HEK293 (cell line): ENCODE measurements around the gene NMD3.

ENCODE experiments used
- CTCF ChIA-PET: fragments of 350-600 bp; formaldehyde crosslinking; extraction: SDS; loops from one replicate; lab custom pipeline; 2021; ENCODE audit warnings: antibody characterized with exemption; lab: Yijun Ruan, JAX
- POLR2A ChIA-PET: fragments of 300-600 bp; formaldehyde crosslinking; extraction: SDS; loops from one replicate; lab custom pipeline; 2020; ENCODE audit warnings: antibody characterized with exemption, inconsistent platforms; lab: Yijun Ruan, JAX
- H3K27ac ChIP-seq: fragments of 200-500 bp; sonication (Bioruptor generic); 2 replicates; pipeline ENCODE4 v1.5.1; 2014; ENCODE audit warnings: low read depth, low read length, control low read depth, inconsistent platforms; ENCODE audit errors: extremely low read depth
- H3K36me3 ChIP-seq, 2 experiments: fragments of 200-500 bp in 1 of 2; sonication (Bioruptor generic) in 1 of 2; 1 replicate in 1 of 2; 2 replicates in 1 of 2; pipeline ENCODE4 v1.5.1; 2014 to 2017; ENCODE audit warnings: inconsistent platforms in 2 of 2, low read length in 2 of 2; ENCODE audit not compliant: control insufficient read depth in 2 of 2, insufficient read depth in 1 of 2
- H3K4me1 ChIP-seq: fragments of 200-500 bp; sonication (Bioruptor generic); 2 replicates; pipeline ENCODE4 v1.5.1; 2014; ENCODE audit warnings: mild to moderate bottlenecking, low read length, inconsistent platforms; ENCODE audit not compliant: control insufficient read depth, insufficient read depth
- H3K4me3 ChIP-seq: 2 replicates; pipeline ENCODE4 v1.5.1; 2011; ENCODE audit warnings: low read depth, mild to moderate bottlenecking, control low read depth, low read length, moderate library complexity
- H3K9me3 ChIP-seq: fragments of 200-500 bp; sonication (Bioruptor generic); 2 replicates; pipeline ENCODE4 v1.5.1; 2014; ENCODE audit warnings: low read depth, low read length, inconsistent platforms; ENCODE audit not compliant: control insufficient read depth, insufficient read depth
- MEIS1 ChIP-seq: sonication (generic); formaldehyde crosslinking; IDR thresholded peaks from 2 replicates; pipeline ENCODE4 v1.8.1; 2022; ENCODE audit warnings: missing genetic modification reagents, mild to moderate bottlenecking, borderline replicate concordance
- SCRT2 ChIP-seq: fragments of 450-650 bp; formaldehyde crosslinking; IDR thresholded peaks from 2 replicates; pipeline ENCODE4 v1.5.1; 2016; ENCODE audit warnings: missing biosample characterization, missing genetic modification characterization
- YY1 ChIP-seq: fragments of 450-650 bp; formaldehyde crosslinking; IDR thresholded peaks from 2 replicates; pipeline ENCODE4 v1.5.1; 2018; ENCODE audit warnings: missing biosample characterization, missing genetic modification characterization
- ZBTB10 ChIP-seq: fragments of 450-650 bp; formaldehyde crosslinking; IDR thresholded peaks from 2 replicates; pipeline ENCODE4 v1.5.1; 2016; ENCODE audit warnings: missing biosample characterization, missing genetic modification characterization
- ZBTB26 ChIP-seq: fragments of 450-650 bp; formaldehyde crosslinking; optimal IDR thresholded peaks from 2 replicates; pipeline ENCODE3; 2016; ENCODE audit warnings: missing biosample characterization, mild to moderate bottlenecking, missing genetic modification characterization
- ZFP3 ChIP-seq: fragments of 450-650 bp; formaldehyde crosslinking; IDR thresholded peaks from 2 replicates; pipeline ENCODE4 v1.5.1; 2016; ENCODE audit warnings: low read depth, missing biosample characterization, missing genetic modification characterization
- ZNF114 ChIP-seq: fragments of 450-650 bp; formaldehyde crosslinking; IDR thresholded peaks from 2 replicates; pipeline ENCODE4 v1.5.0; 2017; ENCODE audit warnings: missing biosample characterization, missing genetic modification characterization
- ZNF132 ChIP-seq: fragments of 450-650 bp; formaldehyde crosslinking; IDR thresholded peaks from 2 replicates; pipeline ENCODE4 v1.5.1; 2017; ENCODE audit warnings: missing biosample characterization, missing genetic modification characterization, borderline replicate concordance
- ZNF140 ChIP-seq: fragments of 450-650 bp; formaldehyde crosslinking; IDR thresholded peaks from 2 replicates; pipeline ENCODE4 v1.5.1; 2016; ENCODE audit warnings: missing biosample characterization, missing genetic modification characterization
- ZNF174 ChIP-seq: fragments of 450-650 bp; formaldehyde crosslinking; IDR thresholded peaks from 2 replicates; pipeline ENCODE4 v1.5.0; 2017; ENCODE audit warnings: missing biosample characterization, mild to moderate bottlenecking, missing genetic modification characterization
- ZNF184 ChIP-seq: fragments of 450-650 bp; IDR thresholded peaks from 2 replicates; pipeline ENCODE4 v1.5.1; 2018; ENCODE audit warnings: missing biosample characterization, mild to moderate bottlenecking, missing genetic modification characterization
- ZNF223 ChIP-seq: fragments of 450-650 bp; formaldehyde crosslinking; IDR thresholded peaks from 2 replicates; pipeline ENCODE4 v1.5.1; 2016; ENCODE audit warnings: missing biosample characterization, missing genetic modification characterization
- ZNF302 ChIP-seq: fragments of 450-650 bp; formaldehyde crosslinking; IDR thresholded peaks from 2 replicates; pipeline ENCODE4 v1.5.1; 2016; ENCODE audit warnings: missing biosample characterization, missing genetic modification characterization, low read depth
- ZNF311 ChIP-seq: fragments of 450-650 bp; formaldehyde crosslinking; IDR thresholded peaks from 2 replicates; pipeline ENCODE4 v1.5.1; 2017; ENCODE audit warnings: missing biosample characterization, missing genetic modification characterization, borderline replicate concordance
- ZNF341 ChIP-seq: fragments of 450-650 bp; formaldehyde crosslinking; IDR thresholded peaks from 2 replicates; pipeline ENCODE4; 2016; ENCODE audit warnings: low read depth, missing biosample characterization, missing genetic modification characterization
- ZNF416 ChIP-seq: fragments of 450-650 bp; formaldehyde crosslinking; IDR thresholded peaks from 2 replicates; pipeline ENCODE4 v1.5.1; 2016; ENCODE audit warnings: missing biosample characterization, missing genetic modification characterization
- ZNF426 ChIP-seq: fragments of 450-650 bp; formaldehyde crosslinking; IDR thresholded peaks from 2 replicates; pipeline ENCODE4 v1.5.1; 2017; ENCODE audit warnings: missing biosample characterization, missing genetic modification characterization, mild to moderate bottlenecking, inconsistent platforms, moderate library complexity
- ZNF580 ChIP-seq: fragments of 450-650 bp; formaldehyde crosslinking; IDR thresholded peaks from 2 replicates; pipeline ENCODE4 v1.5.1; 2016; ENCODE audit warnings: missing biosample characterization, missing genetic modification characterization
- ZNF623 ChIP-seq: fragments of 450-650 bp; formaldehyde crosslinking; IDR thresholded peaks from 2 replicates; pipeline ENCODE4 v1.5.1; 2016; ENCODE audit warnings: missing biosample characterization, missing genetic modification characterization
- ZNF639 ChIP-seq: fragments of 450-650 bp; formaldehyde crosslinking; IDR thresholded peaks from 2 replicates; pipeline ENCODE4 v1.5.1; 2016; ENCODE audit warnings: missing biosample characterization, missing genetic modification characterization
- ZNF843 ChIP-seq: fragments of 450-650 bp; formaldehyde crosslinking; IDR thresholded peaks from 2 replicates; pipeline ENCODE4 v1.5.1; 2016; ENCODE audit warnings: missing biosample characterization, missing genetic modification characterization
- ZSCAN18 ChIP-seq: fragments of 450-650 bp; formaldehyde crosslinking; IDR thresholded peaks from 2 replicates; pipeline ENCODE4 v1.5.1; 2016; ENCODE audit warnings: missing biosample characterization, missing genetic modification characterization
- ZSCAN23 ChIP-seq: fragments of 450-650 bp; formaldehyde crosslinking; IDR thresholded peaks from 2 replicates; pipeline ENCODE4 v1.5.1; 2016; ENCODE audit warnings: missing biosample characterization, missing genetic modification characterization
- ZXDB ChIP-seq: fragments of 450-650 bp; formaldehyde crosslinking; IDR thresholded peaks from 2 replicates; pipeline ENCODE4 v1.5.1; 2016; ENCODE audit warnings: missing biosample characterization, missing genetic modification characterization

The NMD3 gene

GRCh38 chr3:161187046-161187445, 34.1 kb upstream of the NMD3 start:
- no peak overlapping the region for H3K4me3 ChIP-seq
- H3K9me3 ChIP-seq: no peaks in the 10 kb centered on the region
- no peaks in the 10 kb centered on the region for H3K36me3 ChIP-seq
- ChIA-PET POLR2A (no interaction called here), CTCF (no interaction called here)
- TF ChIP-seq MEIS1 (CRISPR knock-in tag) (no peak), ZFP3 (tag by site-specific recombination) (no peak), ZNF132 (tag by site-specific recombination) (no peak), ZNF623 (no peak), ZNF426 (tag by site-specific recombination) (no peak), ZNF341 (tag by site-specific recombination) (no peak), SCRT2 (no peak), ZNF140 (tag by site-specific recombination) (no peak), ZBTB10 (tag by site-specific recombination) (no peak), ZNF184 (no peak), ZNF302 (no peak), ZNF174 (tag by site-specific recombination) (no peak), ZNF843 (tag by site-specific recombination) (no peak), ZNF639 (tag by site-specific recombination) (no peak), ZSCAN23 (tag by site-specific recombination) (no peak), ZNF311 (no peak)
- H3K4me1 ChIP-seq: no peaks in the 10 kb centered on the region
- H3K27ac ChIP-seq: no peak overlapping the region

- Histone ChIP-seq H3K4me1 (no peaks in the 10 kb centered on the region), H3K4me3 (no peak overlapping the region), H3K36me3 (no peaks in the 10 kb centered on the region), H3K9me3 (no peaks in the 10 kb centered on the region), H3K27ac (no peak overlapping the region)
- ChIA-PET CTCF (interaction anchor here (0.7 kb wide), 1 partner anchor 512 kb away, joined by 3 read pairs; no protein-coding TSS in a partner anchor), POLR2A (interaction anchor here (0.7 kb wide), 1 partner anchor 23 kb away, joined by 6 read pairs; no protein-coding TSS in a partner anchor)
- TF ChIP-seq ZXDB (tag by site-specific recombination) (no peak), ZSCAN18 (tag by site-specific recombination) (no peak), ZNF639 (tag by site-specific recombination) (no peak), ZNF416 (no peak), ZNF311 (no peak), YY1 (tag by site-specific recombination) (no peak), ZNF580 (tag by site-specific recombination) (no peak), ZSCAN23 (tag by site-specific recombination) (no peak), ZNF223 (tag by site-specific recombination) (no peak), ZBTB26 (tag by site-specific recombination) (no peak), ZNF114 (tag by site-specific recombination) (no peak)
Measured at GRCh38 chr3:161197855-161198850, 23.0 kb upstream of the NMD3 start.
